Caco-2 (cell line): ENCODE data around the gene EPHB2. TPM values are rescaled to one million over a fixed set of nuclear protein-coding genes. Genes with fewer than 3 reads are reported as not detected.

Experiments
- BruUV-seq: library from RNA; stranded (reverse); fragments of 400-500 nt; replicated peaks from 2 replicates; lab custom pipeline; 2021; lab: Mats Ljungman, UMichigan
- CTCF ChIA-PET: fragments of 300-600 bp; sonication (Branson Sonifier 250); formaldehyde crosslinking; loops from one replicate; lab custom pipeline; 2022; ENCODE audit warnings: antibody characterized with exemption; lab: Charles Lee
- POLR2A ChIA-PET: fragments of 300-600 bp; sonication (Branson Sonifier 250); formaldehyde crosslinking; loops from one replicate; lab custom pipeline; 2022; ENCODE audit warnings: antibody characterized with exemption; lab: Charles Lee
- DNase-seq, 2 experiments: peaks; one replicate each; pipeline versions ENCODE4 v3.0.0 to v3.0.0-alpha.2; 2020 to 2022
- H3K27me3 ChIP-seq: replicated peaks from 2 replicates; pipeline ENCODE4 v1.6.0; 2011; ENCODE audit warnings: low read length; ENCODE audit not compliant: control insufficient read depth, insufficient read depth
- H3K36me3 ChIP-seq: 2 replicates; pipeline ENCODE4 v1.5.1; 2011; ENCODE audit warnings: low read length; ENCODE audit not compliant: control insufficient read depth, insufficient read depth
- H3K4me1 ChIP-seq: fragments of 250-450 bp; sonication (Bioruptor Pico); 2 replicates; pipeline ENCODE4 v1.5.1; 2020; ENCODE audit warnings: mild to moderate bottlenecking
- H3K4me3 ChIP-seq: 2 replicates; pipeline ENCODE4 v1.5.1; 2011; ENCODE audit warnings: low read depth, mild to moderate bottlenecking, control low read depth, low read length
- H3K9me3 ChIP-seq: fragments of 250-450 bp; sonication (Bioruptor Pico); 2 replicates; pipeline ENCODE4 v1.5.1; 2020; ENCODE audit warnings: mild to moderate bottlenecking, moderate library complexity
- H3K27ac Mint-ChIP-seq: one replicate; pipeline ENCODE4 v1.8.0; 2022; ENCODE audit warnings: mixed read lengths; ENCODE audit not compliant: unreplicated experiment
- H3K27me3 Mint-ChIP-seq: one replicate; pipeline ENCODE4 v1.8.0; 2022; ENCODE audit warnings: mixed read lengths; ENCODE audit not compliant: insufficient read depth, unreplicated experiment
- H3K36me3 Mint-ChIP-seq: one replicate; pipeline ENCODE4 v1.8.0; 2022; ENCODE audit warnings: mild to moderate bottlenecking, mixed read lengths; ENCODE audit not compliant: insufficient read depth, unreplicated experiment
- H3K4me1 Mint-ChIP-seq: one replicate; pipeline ENCODE4 v1.8.0; 2022; ENCODE audit warnings: low read depth, mixed read lengths; ENCODE audit not compliant: unreplicated experiment
- H3K4me3 Mint-ChIP-seq: one replicate; pipeline ENCODE4 v1.8.0; 2022; ENCODE audit warnings: mild to moderate bottlenecking, moderate library complexity, mixed read lengths; ENCODE audit not compliant: unreplicated experiment
- H3K9me3 Mint-ChIP-seq: one replicate; pipeline ENCODE4 v1.8.0; 2022; ENCODE audit warnings: mixed read lengths; ENCODE audit not compliant: unreplicated experiment
- intact Hi-C: fragments of 100-400 bp; cut with micrococcal nuclease; formaldehyde crosslinking; loops from one replicate; pipeline ENCODE4 v1.10.0; 2022; ENCODE audit not compliant: unreplicated experiment
- total RNA-seq: library from RNA; stranded (reverse); gene quantifications from 2 replicates; pipeline ENCODE4 v1.2.3, GENCODE V29; 2022
- TF ChIP-seq, protein P1 (sequence below), 2 experiments: fragments of 200-600 bp in 1 of 2; IDR thresholded peaks; 1 replicate in 1 of 2; 2 replicates in 1 of 2; pipeline versions ENCODE4 v1.5.1 to v1.8.0; 2011 to 2022; ENCODE audit warnings: antibody characterized with exemption in 1 of 2, control low read depth in 1 of 2, inconsistent platforms in 1 of 2, low read depth in 1 of 2, low read length in 1 of 2, mild to moderate bottlenecking in 1 of 2, moderate library complexity in 1 of 2; ENCODE audit not compliant: insufficient read depth in 1 of 2, severe bottlenecking in 1 of 2, unreplicated experiment in 1 of 2

Gene EPHB2
- total RNA-seq, 1 experiment from 2014 or later, result 30.1 TPM

DNA sequence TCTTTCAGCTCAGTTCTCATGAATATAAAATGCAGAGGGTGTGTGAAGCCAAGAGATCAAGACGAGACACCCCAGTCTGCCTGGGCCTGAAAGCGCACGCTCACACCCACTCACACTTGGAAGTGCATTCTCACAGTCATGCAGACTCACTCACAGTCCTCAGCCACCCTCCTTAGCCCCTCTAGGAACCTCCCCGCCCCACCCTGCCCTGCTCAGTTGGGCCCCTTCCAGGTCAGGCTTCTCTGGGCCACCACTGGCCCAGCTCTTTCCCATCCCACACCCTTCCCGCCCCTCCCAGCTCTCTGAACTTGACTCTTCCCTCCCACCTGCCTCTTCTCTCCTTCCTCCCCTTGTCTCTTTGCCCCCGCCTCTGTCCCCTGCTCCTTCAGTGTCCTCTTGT is 93.8 kb downstream of the EPHB2 start:
- H3K9me3 Mint-ChIP-seq, result no peaks in the 10 kb centered on the region
- Histone ChIP-seq H3K27me3 (no peaks in the 10 kb centered on the region), H3K4me1 (no peaks in the 10 kb centered on the region), H3K9me3 (no peaks in the 10 kb centered on the region), H3K36me3 (no peaks in the 10 kb centered on the region), H3K4me3 (no peak overlapping the region)
- POLR2A ChIA-PET, result no interaction called here
- TF ChIP-seq, protein P1, sequence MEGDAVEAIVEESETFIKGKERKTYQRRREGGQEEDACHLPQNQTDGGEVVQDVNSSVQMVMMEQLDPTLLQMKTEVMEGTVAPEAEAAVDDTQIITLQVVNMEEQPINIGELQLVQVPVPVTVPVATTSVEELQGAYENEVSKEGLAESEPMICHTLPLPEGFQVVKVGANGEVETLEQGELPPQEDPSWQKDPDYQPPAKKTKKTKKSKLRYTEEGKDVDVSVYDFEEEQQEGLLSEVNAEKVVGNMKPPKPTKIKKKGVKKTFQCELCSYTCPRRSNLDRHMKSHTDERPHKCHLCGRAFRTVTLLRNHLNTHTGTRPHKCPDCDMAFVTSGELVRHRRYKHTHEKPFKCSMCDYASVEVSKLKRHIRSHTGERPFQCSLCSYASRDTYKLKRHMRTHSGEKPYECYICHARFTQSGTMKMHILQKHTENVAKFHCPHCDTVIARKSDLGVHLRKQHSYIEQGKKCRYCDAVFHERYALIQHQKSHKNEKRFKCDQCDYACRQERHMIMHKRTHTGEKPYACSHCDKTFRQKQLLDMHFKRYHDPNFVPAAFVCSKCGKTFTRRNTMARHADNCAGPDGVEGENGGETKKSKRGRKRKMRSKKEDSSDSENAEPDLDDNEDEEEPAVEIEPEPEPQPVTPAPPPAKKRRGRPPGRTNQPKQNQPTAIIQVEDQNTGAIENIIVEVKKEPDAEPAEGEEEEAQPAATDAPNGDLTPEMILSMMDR (IDR thresholded peaks at IDR 0.05; ENCODE audit: insufficient read depth in 1 of 2, low read depth in 1 of 2, low read length in 1 of 2, severe bottlenecking in 1 of 2, unreplicated experiment in 1 of 2), result no peak
- intact Hi-C loops, result no loop called here
- no peak for DNase-seq
- CTCF ChIA-PET, result no interaction called here
- H3K36me3 Mint-ChIP-seq, result no peaks in the 10 kb centered on the region
- H3K4me1 Mint-ChIP-seq, result peaks cover 10% of the 10 kb centered on the region
- no TSS peak for BruUV-seq
- no peak overlapping the region for H3K4me3 Mint-ChIP-seq
- H3K27me3 Mint-ChIP-seq, result no peaks in the 10 kb centered on the region
- no peak overlapping the region for H3K27ac Mint-ChIP-seq

DNA sequence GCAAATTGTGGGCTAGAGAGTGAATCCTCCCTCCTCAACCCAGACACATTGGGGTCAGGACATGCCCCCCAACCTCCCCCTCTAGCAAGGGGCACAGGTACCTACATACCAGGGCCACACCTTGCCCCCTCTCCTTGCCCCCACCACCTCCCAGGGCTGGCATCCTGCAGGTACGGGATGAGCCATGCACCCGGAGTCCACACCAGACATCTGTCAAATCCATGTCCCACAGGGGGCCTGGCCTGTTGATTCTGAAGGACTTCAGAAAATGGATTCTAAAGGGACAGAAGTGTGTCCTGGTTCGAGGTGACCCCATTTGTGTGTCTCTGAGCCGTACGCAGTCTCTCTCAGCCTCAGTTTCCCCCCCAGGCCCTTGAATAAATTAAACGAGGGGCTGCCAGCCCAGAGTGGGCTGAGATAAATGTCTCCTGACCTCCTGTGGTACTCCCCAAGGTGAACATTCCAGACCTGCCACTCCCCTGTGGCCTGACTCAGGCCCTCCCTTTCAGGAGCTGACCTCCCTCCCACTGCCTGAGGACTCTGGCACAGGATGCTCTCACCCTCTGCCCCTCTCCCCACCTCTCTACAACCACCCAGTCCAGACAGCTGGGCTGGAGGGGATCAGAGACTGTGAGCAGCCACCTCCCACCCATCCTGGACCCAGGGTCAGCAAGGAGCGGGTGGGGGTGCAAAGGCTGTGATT is 94.5 kb downstream of the EPHB2 start:
- no peaks in the 10 kb centered on the region for H3K9me3 Mint-ChIP-seq

DNA sequence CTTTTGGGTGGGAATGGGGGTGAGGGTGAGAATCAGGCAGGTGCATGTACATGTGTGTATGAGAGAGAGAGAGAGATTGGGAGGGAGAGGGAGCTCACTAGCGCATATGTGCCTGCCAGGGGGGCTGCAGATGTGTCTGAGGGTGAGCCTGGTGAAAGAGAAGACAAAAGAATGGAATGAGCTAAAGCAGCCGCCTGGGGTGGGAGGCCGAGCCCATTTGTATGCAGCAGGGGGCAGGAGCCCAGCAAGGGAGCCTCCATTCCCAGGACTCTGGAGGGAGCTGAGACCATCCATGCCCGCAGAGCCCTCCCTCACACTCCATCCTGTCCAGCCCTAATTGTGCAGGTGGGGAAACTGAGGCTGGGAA is 95.0 kb downstream of the EPHB2 start:
- Histone ChIP-seq H3K36me3 (no peaks in the 10 kb centered on the region), H3K4me3 (no peak overlapping the region), H3K9me3 (no peaks in the 10 kb centered on the region), H3K4me1 (no peaks in the 10 kb centered on the region), H3K27me3 (no peaks in the 10 kb centered on the region)
- Mint-ChIP-seq H3K27ac (peak overlapping the region; percentile 69), H3K4me3 (no peak overlapping the region), H3K9me3 (no peaks in the 10 kb centered on the region), H3K36me3 (no peaks in the 10 kb centered on the region), H3K27me3 (no peaks in the 10 kb centered on the region), H3K4me1 (peaks cover 10% of the 10 kb centered on the region)
- no peak for DNase-seq
- ChIA-PET CTCF (interaction anchor here (0.9 kb wide), 1 partner anchor 13 kb away, joined by 3 read pairs; no protein-coding TSS in a partner anchor), POLR2A (no interaction called here)
- TF ChIP-seq, protein P1 (IDR thresholded peaks at IDR 0.05; ENCODE audit: insufficient read depth in 1 of 2, low read depth in 1 of 2, low read length in 1 of 2, severe bottlenecking in 1 of 2, unreplicated experiment in 1 of 2), result no peak
- intact Hi-C loops, result no loop called here
- BruUV-seq, result no TSS peak

More for the DNA sequence above, 94.5 kb downstream of the EPHB2 start:
- Histone ChIP-seq H3K36me3 (no peaks in the 10 kb centered on the region), H3K9me3 (no peaks in the 10 kb centered on the region), H3K4me1 (no peaks in the 10 kb centered on the region), H3K27me3 (no peaks in the 10 kb centered on the region), H3K4me3 (no peak overlapping the region)
- TF ChIP-seq, protein P1 (IDR thresholded peaks at IDR 0.05; ENCODE audit: insufficient read depth in 1 of 2, low read depth in 1 of 2, low read length in 1 of 2, severe bottlenecking in 1 of 2, unreplicated experiment in 1 of 2), result no peak
- CTCF ChIA-PET, result interaction anchor here (0.9 kb wide), 1 partner anchor 14 kb away, joined by 3 read pairs; no protein-coding TSS in a partner anchor
- H3K27ac Mint-ChIP-seq, result peak overlapping the region; percentile 69
- H3K36me3 Mint-ChIP-seq, result no peaks in the 10 kb centered on the region
- no peak overlapping the region for H3K4me3 Mint-ChIP-seq
- no TSS peak for BruUV-seq
- DNase-seq, result no peak
- intact Hi-C loops, result no loop called here
- POLR2A ChIA-PET, result no interaction called here
- no peaks in the 10 kb centered on the region for H3K27me3 Mint-ChIP-seq
- H3K4me1 Mint-ChIP-seq, result peaks cover 10% of the 10 kb centered on the region
